GM12875 (cell line): ENCODE data around the gene CCDC187.

Experiments
- H3K4me3 ChIP-seq: one replicate; pipeline ENCODE4 v1.5.1; 2011; ENCODE audit warnings: low read depth, low read length, control low read depth
- CTCF ChIP-seq: IDR thresholded peaks from 2 replicates; pipeline ENCODE4 v1.5.1; 2011; ENCODE audit warnings: low read depth, mild to moderate bottlenecking, control low read depth, inconsistent platforms, low read length, moderate library complexity, borderline replicate concordance; ENCODE audit not compliant: insufficient read depth

Gene CCDC187

GRCh38 chr9:136297016-136297691, 6.7 kb downstream of the CCDC187 start:
- no peak for TF ChIP-seq CTCF
- no peak overlapping the region for H3K4me3 ChIP-seq

GRCh38 chr9:136296434-136297015, 7.4 kb downstream of the CCDC187 start:
- no peak for TF ChIP-seq CTCF
- H3K4me3 ChIP-seq: no peak overlapping the region

- TF ChIP-seq CTCF: no peak
- no peak overlapping the region for H3K4me3 ChIP-seq
These were observed 8.1 kb downstream of the CCDC187 start for GRCh38 chr9:136295542-136296433.

GRCh38 chr9:136295055-136295454, 8.8 kb downstream of the CCDC187 start:
- TF ChIP-seq CTCF: no peak
- no peak overlapping the region for H3K4me3 ChIP-seq

- no peak overlapping the region for H3K4me3 ChIP-seq
- no peak for TF ChIP-seq CTCF
These were observed 9.5 kb downstream of the CCDC187 start for GRCh38 chr9:136294437-136294836.

- H3K4me3 ChIP-seq: no peak overlapping the region
- TF ChIP-seq CTCF: no peak
These were observed 10.3 kb downstream of the CCDC187 start for GRCh38 chr9:136293476-136294077.
